ENCODE data around the gene MLH1. TPM values are rescaled to one million over a fixed set of nuclear protein-coding genes. Genes with fewer than 3 reads are reported as not detected.

Gene MLH1
- total RNA-seq, 1 experiment from 2014 or later: 47.2 TPM

GRCh38 chr3:36992806-36993325 is 452 bp upstream of the MLH1 start, which contains the start of gene EPM2AIP1 (continued):
- TF ChIP-seq NR3C1 (CRISPR knock-in tag; conservative IDR thresholded peaks at IDR 0.05; ENCODE audit: low read depth): no peak
- TF ChIP-seq NFE2L1 (CRISPR knock-in tag; IDR thresholded peaks at IDR 0.05): 0 out of 2 replicates have a peak, but pooled peaks have one; percentile 29
- TF ChIP-seq MYBL2 (CRISPR knock-in tag; IDR thresholded peaks at IDR 0.05): peak; percentile 26; the same call in 1 of the 2 replicates
- TF ChIP-seq ESRRA (CRISPR knock-in tag; IDR thresholded peaks at IDR 0.05; ENCODE audit: borderline replicate concordance): peak; percentile 64; the same call in 1 of the 2 replicates
- TF ChIP-seq NR2C2 (CRISPR knock-in tag; IDR thresholded peaks at IDR 0.05): no peak
- no peak for TF ChIP-seq JAZF1 (CRISPR knock-in tag; IDR thresholded peaks at IDR 0.05)
- peak; percentile 90 for TF ChIP-seq RELA (CRISPR knock-in tag; IDR thresholded peaks at IDR 0.05; ENCODE audit: borderline replicate concordance)
- TF ChIP-seq HMGXB4 (CRISPR knock-in tag; IDR thresholded peaks at IDR 0.05): peak; percentile 33; the same call in 1 of the 2 replicates
- peak; percentile 34; the same call in 1 of the 2 replicates for TF ChIP-seq TEAD4 (CRISPR knock-in tag; IDR thresholded peaks at IDR 0.05)
- no peak for TF ChIP-seq ZNF423 (CRISPR knock-in tag; IDR thresholded peaks at IDR 0.05)

- ChIA-PET POLR2A (no interaction called here), CTCF (no interaction called here)
- no peaks in the 10 kb centered on the region for H3K4me1 Mint-ChIP-seq
- ATAC-seq: no peak
- no peaks in the 10 kb centered on the region for H3K27me3 Mint-ChIP-seq (ENCODE audit: low read depth)
- no peak overlapping the region for H3K4me3 Mint-ChIP-seq
- H3K36me3 Mint-ChIP-seq: peaks cover 60% of the 10 kb centered on the region
- no peak for DNase-seq (ENCODE audit: low spot score)
- TF ChIP-seq PREB (CRISPR knock-in tag; IDR thresholded peaks at IDR 0.05; ENCODE audit: borderline replicate concordance) (no peak), EMX1 (CRISPR knock-in tag; IDR thresholded peaks at IDR 0.05) (no peak), ERG (CRISPR knock-in tag; IDR thresholded peaks at IDR 0.05) (no peak), ATF6 (CRISPR knock-in tag; IDR thresholded peaks at IDR 0.05) (no peak)
- no peaks in the 10 kb centered on the region for H3K9me3 Mint-ChIP-seq
- H3K27ac Mint-ChIP-seq: no peak overlapping the region
These were observed 21.3 kb downstream of the MLH1 start for GRCh38 chr3:37014620-37015019.

- no peak overlapping the region for H3K4me3 Mint-ChIP-seq
- DNase-seq (ENCODE audit: low spot score): no peak
- ChIA-PET POLR2A (no interaction called here), CTCF (no interaction called here)
- no peaks in the 10 kb centered on the region for H3K4me1 Mint-ChIP-seq
- H3K36me3 Mint-ChIP-seq: peaks cover 71% of the 10 kb centered on the region
- H3K9me3 Mint-ChIP-seq: no peaks in the 10 kb centered on the region
- H3K27ac Mint-ChIP-seq: no peak overlapping the region
- no peak for ATAC-seq
- H3K27me3 Mint-ChIP-seq (ENCODE audit: low read depth): no peaks in the 10 kb centered on the region
- TF ChIP-seq ZNF416 (CRISPR knock-in tag; IDR thresholded peaks at IDR 0.05) (no peak), ZNF425 (CRISPR knock-in tag; conservative IDR thresholded peaks at IDR 0.05) (no peak), IRF1 (CRISPR knock-in tag; IDR thresholded peaks at IDR 0.05) (no peak), KAT7 (CRISPR knock-in tag; IDR thresholded peaks at IDR 0.05; ENCODE audit: borderline replicate concordance) (no peak), ZNF512 (CRISPR knock-in tag; IDR thresholded peaks at IDR 0.05; ENCODE audit: borderline replicate concordance) (no peak)
These were observed 22.3 kb downstream of the MLH1 start for GRCh38 chr3:37015642-37016041.

Data from WTC11 (cell line).